ENCODE data around the gene CDK3. TPM values are rescaled to one million over a fixed set of nuclear protein-coding genes. Genes with fewer than 3 reads are reported as not detected.

The CDK3 gene
- total RNA-seq, 1 donor, result 1.1 TPM

DNA sequence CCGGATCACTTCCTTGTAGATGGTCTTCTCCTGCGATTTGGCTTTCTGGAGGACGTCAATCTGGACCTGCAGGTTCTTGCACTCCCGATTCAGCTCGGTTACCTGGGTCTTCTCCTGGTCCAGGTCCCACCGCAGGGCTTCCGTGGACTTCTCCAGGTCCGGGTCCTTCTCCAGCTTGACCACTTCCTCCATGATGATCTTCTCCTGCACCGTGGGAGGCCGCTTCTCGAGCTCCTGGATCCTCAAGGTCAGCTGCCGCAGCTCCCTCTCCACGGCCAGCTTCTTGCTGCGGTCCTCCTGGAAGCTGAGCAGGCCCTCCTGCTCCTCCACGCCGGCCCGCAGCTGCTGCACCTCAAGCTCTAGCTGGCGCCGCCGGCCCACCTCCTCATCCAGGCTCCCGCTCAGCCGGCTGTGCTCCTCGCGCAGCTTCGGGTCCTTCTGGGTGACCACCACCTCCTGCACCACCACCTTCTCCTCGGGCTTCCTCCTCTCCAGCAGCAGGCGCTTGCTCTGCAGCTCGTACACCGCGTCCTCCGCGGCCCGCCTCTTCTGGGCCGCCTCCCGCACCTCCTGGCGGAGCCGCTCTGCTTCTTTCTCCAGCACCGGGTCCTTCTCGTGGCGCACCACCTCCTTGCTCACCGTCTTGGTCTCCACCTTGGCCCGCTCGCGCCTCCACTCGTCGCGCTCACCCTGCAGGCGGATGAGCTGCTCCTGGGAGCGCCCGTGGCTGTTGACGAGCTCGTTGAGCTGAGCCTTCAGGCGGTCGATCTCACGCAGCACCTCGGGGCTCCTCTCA, 8.2 kb downstream of the CDK3 start:
- TF ChIP-seq, protein P1, sequence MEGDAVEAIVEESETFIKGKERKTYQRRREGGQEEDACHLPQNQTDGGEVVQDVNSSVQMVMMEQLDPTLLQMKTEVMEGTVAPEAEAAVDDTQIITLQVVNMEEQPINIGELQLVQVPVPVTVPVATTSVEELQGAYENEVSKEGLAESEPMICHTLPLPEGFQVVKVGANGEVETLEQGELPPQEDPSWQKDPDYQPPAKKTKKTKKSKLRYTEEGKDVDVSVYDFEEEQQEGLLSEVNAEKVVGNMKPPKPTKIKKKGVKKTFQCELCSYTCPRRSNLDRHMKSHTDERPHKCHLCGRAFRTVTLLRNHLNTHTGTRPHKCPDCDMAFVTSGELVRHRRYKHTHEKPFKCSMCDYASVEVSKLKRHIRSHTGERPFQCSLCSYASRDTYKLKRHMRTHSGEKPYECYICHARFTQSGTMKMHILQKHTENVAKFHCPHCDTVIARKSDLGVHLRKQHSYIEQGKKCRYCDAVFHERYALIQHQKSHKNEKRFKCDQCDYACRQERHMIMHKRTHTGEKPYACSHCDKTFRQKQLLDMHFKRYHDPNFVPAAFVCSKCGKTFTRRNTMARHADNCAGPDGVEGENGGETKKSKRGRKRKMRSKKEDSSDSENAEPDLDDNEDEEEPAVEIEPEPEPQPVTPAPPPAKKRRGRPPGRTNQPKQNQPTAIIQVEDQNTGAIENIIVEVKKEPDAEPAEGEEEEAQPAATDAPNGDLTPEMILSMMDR (IDR thresholded peaks at IDR 0.05; ENCODE audit: insufficient read depth, low read length), result no peak
- DNase-seq (ENCODE audit: low read depth), result no peak
- H3K4me3 ChIP-seq (ENCODE audit: low read depth, low read length), result no peak overlapping the region

DNA sequence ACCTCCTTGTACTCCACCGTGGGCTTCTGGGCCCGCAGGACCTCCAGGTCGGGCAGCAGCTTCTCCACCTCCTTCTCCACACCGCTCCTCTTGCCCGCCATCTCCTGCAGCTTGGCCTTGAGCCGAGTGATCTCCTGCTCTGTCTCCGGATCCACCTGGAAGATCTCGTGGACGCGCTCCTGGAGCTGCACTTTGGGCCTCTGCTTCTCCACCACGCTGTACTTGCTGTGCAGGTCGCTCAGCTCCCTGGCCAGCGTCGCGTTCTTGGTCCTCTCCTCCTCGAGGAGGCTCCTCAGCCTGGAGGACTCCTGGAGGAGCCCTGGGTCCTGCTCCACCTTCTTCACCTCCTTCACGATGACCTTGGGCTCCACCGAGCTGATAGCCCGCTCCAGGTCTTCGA, 8.8 kb downstream of the CDK3 start:
- TF ChIP-seq, protein P1 (IDR thresholded peaks at IDR 0.05; ENCODE audit: insufficient read depth, low read length), result no peak
- H3K4me3 ChIP-seq (ENCODE audit: low read depth, low read length), result no peak overlapping the region
- no peak for DNase-seq (ENCODE audit: low read depth)

DNA sequence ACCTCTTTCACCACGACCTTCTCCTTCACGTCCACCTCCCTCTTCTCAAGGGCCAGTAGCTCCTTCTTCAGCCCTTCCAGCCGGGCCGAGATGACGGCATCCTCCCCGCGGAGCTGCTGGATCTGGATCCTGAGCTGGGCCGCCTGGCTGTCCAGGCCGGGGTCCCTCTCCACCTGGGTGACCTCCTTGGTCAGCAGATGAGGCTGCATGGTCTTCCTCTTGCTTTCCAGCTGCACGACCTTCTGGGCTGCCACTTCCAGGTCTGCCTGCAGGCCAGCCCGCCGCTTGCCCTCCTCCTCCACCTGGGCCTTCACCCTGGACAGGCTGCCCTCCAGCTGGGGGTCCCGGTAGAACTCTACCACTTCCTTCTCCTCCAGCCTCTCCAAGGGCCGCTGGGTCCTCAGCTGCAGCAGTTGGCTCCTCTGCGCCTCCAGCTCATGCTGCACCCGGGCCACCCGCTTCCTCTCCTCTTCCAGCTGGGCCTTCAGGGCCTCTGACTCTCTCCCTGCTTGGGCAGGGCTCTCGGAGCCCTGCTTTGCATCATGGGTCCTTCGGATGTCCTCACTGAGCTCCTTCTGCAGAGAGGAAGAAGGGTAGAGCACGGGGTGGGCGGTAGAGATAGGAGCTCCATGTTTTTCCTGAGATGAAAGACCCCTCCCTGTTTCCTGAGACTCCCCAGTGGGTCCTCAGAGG, 9.5 kb downstream of the CDK3 start:
- no peak overlapping the region for H3K4me3 ChIP-seq (ENCODE audit: low read depth, low read length)
- TF ChIP-seq, protein P1 (IDR thresholded peaks at IDR 0.05; ENCODE audit: insufficient read depth, low read length), result no peak
- DNase-seq (ENCODE audit: low read depth), result no peak

DNA sequence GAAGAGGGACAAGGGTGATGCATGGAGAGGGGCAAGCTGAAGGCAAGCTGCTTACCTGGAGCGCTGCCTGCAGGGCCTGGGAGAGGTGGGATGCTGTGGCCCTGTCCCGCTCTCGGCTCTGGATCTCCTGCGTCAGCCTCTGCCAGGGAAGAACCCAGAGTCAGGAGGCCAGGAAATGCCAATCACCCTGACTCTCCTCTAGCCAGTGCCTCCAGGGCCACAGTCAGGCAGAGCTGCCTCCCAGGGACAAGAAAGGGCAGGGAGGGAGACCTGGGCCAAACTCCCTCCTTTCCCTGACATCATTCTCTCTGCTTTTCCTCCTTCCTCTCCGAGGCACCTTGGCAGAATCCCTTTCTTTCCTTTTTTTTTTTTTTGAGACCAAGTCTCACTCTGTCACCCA, 11.3 kb downstream of the CDK3 start:
- DNase-seq (ENCODE audit: low read depth), result no peak
- TF ChIP-seq, protein P1 (IDR thresholded peaks at IDR 0.05; ENCODE audit: insufficient read depth, low read length), result no peak
- H3K4me3 ChIP-seq (ENCODE audit: low read depth, low read length), result no peak overlapping the region

DNA sequence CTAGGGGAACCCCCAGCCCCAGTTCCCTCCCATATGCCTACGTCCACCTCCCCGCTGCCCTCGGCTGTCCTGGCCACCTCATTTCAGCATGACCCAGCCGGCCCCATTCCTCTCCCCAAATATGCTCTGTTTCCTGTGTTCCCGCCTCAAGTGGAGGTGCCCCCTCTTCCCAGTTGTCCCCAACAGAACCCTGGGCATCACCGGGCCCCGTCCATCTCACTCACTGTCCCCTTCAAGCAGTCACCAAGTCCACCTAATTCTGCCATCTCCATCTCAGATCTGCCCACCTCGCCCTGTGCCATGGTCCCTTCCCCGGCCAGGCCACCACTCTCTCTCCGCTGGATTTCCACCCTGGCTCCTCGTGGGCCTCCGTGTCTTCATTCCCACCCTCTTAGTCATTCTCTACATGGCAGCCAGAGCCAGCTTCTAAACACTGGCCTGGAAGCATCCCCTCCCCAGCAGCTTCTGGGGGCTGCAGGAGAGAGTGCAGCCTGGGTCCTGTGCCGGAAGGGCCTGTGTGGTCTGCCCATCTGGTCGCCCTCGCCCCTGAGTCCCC, 12.8 kb downstream of the CDK3 start:
- DNase-seq (ENCODE audit: low read depth), result no peak
- TF ChIP-seq, protein P1 (IDR thresholded peaks at IDR 0.05; ENCODE audit: insufficient read depth, low read length), result no peak
- no peak overlapping the region for H3K4me3 ChIP-seq (ENCODE audit: low read depth, low read length)

DNA sequence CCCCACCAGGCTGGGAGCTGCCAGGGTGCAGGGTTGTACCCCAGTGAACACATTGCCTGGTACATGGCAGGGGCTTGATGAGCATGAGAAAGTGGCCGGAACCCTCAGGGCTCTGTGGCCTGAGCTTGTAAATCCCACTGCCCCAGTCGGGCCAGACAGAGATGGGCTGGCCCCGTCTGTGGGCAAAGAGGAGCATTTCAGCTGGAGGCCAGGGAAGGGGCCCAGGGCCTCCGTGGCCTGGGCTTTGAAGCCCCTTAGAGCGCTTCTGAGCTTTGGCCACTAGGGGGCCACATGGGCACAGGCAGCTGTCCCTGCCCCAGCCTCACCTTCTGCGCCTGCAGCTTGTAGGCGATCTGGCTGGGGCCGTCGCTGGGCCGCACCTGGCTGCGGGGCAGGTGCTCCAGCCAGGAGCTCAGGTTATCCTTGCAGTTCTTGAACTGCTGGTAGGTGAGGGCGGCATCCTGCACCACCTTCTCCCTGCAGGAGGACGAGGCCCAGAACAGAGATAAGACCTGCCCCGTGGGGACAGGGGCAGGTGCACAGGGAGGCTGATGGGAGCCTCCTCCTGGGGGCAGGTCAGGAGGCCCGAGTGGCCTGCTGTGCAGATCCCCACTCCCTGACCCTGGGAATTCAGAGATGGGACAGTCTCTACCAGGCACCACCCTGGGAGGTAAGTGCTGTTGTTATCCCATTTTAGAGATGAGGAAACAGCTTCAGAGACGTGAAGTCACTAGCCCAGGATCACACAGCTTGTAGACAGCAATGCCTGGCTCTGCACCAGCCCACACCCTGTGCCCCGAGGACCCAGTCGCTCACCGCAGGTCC, 13.7 kb downstream of the CDK3 start:
- TF ChIP-seq, protein P1 (IDR thresholded peaks at IDR 0.05; ENCODE audit: insufficient read depth, low read length), result peak; percentile 96
- DNase-seq (ENCODE audit: low read depth), result peak; percentile 65
- H3K4me3 ChIP-seq (ENCODE audit: low read depth, low read length), result no peak overlapping the region
